Chondrocyte (in vitro differentiated cells): Measurements from ENCODE around the gene LCN15. TPM values are rescaled to one million over a fixed set of nuclear protein-coding genes. Genes with fewer than 3 reads are reported as not detected.

Experiments used
- DNase-seq: peaks from one replicate; pipeline ENCODE4 v3.0.0; 2021; ENCODE audit warnings: mixed read lengths, low spot score
- H3K27ac Mint-ChIP-seq: one replicate; pipeline ENCODE4 v1.8.0; 2021; ENCODE audit warnings: mild to moderate bottlenecking, moderate library complexity, mixed read lengths; ENCODE audit not compliant: unreplicated experiment
- H3K27me3 Mint-ChIP-seq: 2 replicates; pipeline ENCODE4 v1.8.0; 2021; ENCODE audit warnings: low read depth, mixed read lengths
- H3K36me3 Mint-ChIP-seq: 2 replicates; pipeline ENCODE4 v1.8.0; 2021; ENCODE audit warnings: low read depth, mixed read lengths
- H3K4me1 Mint-ChIP-seq: 2 replicates; pipeline ENCODE4 v1.8.0; 2021; ENCODE audit warnings: low read depth, mild to moderate bottlenecking, mixed read lengths
- H3K4me3 Mint-ChIP-seq: one replicate; pipeline ENCODE4 v1.8.0; 2021; ENCODE audit warnings: mild to moderate bottlenecking, moderate library complexity, mixed read lengths; ENCODE audit not compliant: unreplicated experiment
- H3K9me3 Mint-ChIP-seq: 2 replicates; pipeline ENCODE4 v1.8.0; 2021; ENCODE audit warnings: low read depth, mixed read lengths
- CTCF ChIP-seq: fragments of 200-600 bp; sonication (generic); IDR thresholded peaks from 2 replicates; pipeline ENCODE4 v1.5.0; 2021; ENCODE audit warnings: antibody characterized with exemption, mild to moderate bottlenecking, moderate library complexity
- total RNA-seq: library from RNA; stranded (reverse); gene quantifications from 3 replicates; pipeline ENCODE4 v1.2.1, GENCODE V29; 2021

The LCN15 gene
- total RNA-seq, 1 donor from 2014 or later, result not detected

- DNase-seq, result peak; percentile 94
- no peaks in the 10 kb centered on the region for H3K9me3 Mint-ChIP-seq
- peaks cover 38% of the 10 kb centered on the region for H3K4me1 Mint-ChIP-seq
- no peak for TF ChIP-seq CTCF
- H3K27ac Mint-ChIP-seq, result no peak overlapping the region
- H3K4me3 Mint-ChIP-seq, result no peak overlapping the region
- H3K27me3 Mint-ChIP-seq, result no peaks in the 10 kb centered on the region
- peaks cover 21% of the 10 kb centered on the region for H3K36me3 Mint-ChIP-seq
These were observed 42.0 kb downstream of the LCN15 start for GRCh38 chr9:136722093-136722968.

- H3K4me3 Mint-ChIP-seq, result no peak overlapping the region
- no peaks in the 10 kb centered on the region for H3K27me3 Mint-ChIP-seq
- no peaks in the 10 kb centered on the region for H3K9me3 Mint-ChIP-seq
- peak; percentile 92 for DNase-seq
- H3K27ac Mint-ChIP-seq, result peak overlapping the region; percentile 49
- TF ChIP-seq CTCF, result no peak
- H3K36me3 Mint-ChIP-seq, result peaks cover 17% of the 10 kb centered on the region
- peaks cover 30% of the 10 kb centered on the region for H3K4me1 Mint-ChIP-seq
These were observed 42.8 kb downstream of the LCN15 start for GRCh38 chr9:136721339-136722092.

- Mint-ChIP-seq H3K36me3 (peaks cover 13% of the 10 kb centered on the region), H3K9me3 (no peaks in the 10 kb centered on the region), H3K4me3 (no peak overlapping the region), H3K4me1 (peaks cover 24% of the 10 kb centered on the region), H3K27me3 (no peaks in the 10 kb centered on the region), H3K27ac (no peak overlapping the region)
- no peak for DNase-seq
- no peak for TF ChIP-seq CTCF
These were observed 43.4 kb downstream of the LCN15 start for GRCh38 chr9:136720898-136721338.

GRCh38 chr9:136720251-136720897 lies 43.9 kb downstream of the LCN15 start:
- DNase-seq, result peak; percentile 87
- TF ChIP-seq CTCF, result no peak
- Mint-ChIP-seq H3K4me3 (no peak overlapping the region), H3K27me3 (no peaks in the 10 kb centered on the region), H3K27ac (peak overlapping the region; percentile 29), H3K4me1 (peaks cover 18% of the 10 kb centered on the region), H3K36me3 (peaks cover 11% of the 10 kb centered on the region), H3K9me3 (no peaks in the 10 kb centered on the region)
